Measurements from ENCODE around the gene PIK3IP1.

GRCh38 chr22:31250740-31251600 lies 41.3 kb downstream of the PIK3IP1 start:
- TF ChIP-seq CTCF (IDR thresholded peaks at IDR 0.05): no peak
- no peak for TF ChIP-seq POLR2A (IDR thresholded peaks at IDR 0.05)
- no peak for TF ChIP-seq POLR2AphosphoS5 (IDR thresholded peaks at IDR 0.05; ENCODE audit: insufficient read depth in 1 of 2, low read depth in 1 of 2)
